T47D (cell line): ENCODE data around the gene FAAP20.
"Not testable (repeated sequence)": the region's sequence is repeated elsewhere in the genome, so short reads cannot be mapped to it uniquely, and the experiment has no call there.

Source experiments
- DNase-seq, 2 experiments: peaks; one replicate each; pipeline versions ENCODE4 v3.0.0 to v3.0.0-alpha.2; 2011 to 2012; ENCODE audit warnings: low read depth in 1 of 2, low spot score in 1 of 2
- JUND ChIP-seq: IDR thresholded peaks from 2 replicates; pipeline ENCODE4 v1.6.1; 2012; ENCODE audit warnings: low read depth
- in situ Hi-C: cut with HindIII; loops from 2 replicates; pipeline ENCODE4 v1.10.0; 2016; ENCODE audit warnings: low sequenced_read_pairs, low pct_unique_long_range_greater_than_20kb

Gene FAAP20

DNA sequence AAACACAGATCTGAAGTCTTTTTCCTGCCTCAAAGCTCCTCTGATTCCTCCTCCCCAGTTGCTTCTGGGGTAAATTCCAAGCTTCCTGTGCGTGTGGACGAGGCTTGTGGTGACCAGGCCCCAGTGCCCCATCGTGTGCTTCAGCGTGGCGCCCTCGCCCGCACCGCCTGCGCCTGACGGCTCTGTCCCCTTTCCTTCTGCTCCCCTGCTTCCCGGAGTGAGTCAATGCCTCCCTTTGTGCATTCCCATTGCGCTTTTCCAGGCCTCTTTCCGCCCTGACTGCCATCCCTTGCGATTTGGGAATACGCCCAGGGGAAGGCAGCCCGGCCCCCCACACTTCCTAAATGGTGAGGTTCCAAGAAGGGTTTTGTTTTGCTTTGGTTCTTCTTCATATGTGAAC lies 36.3 kb downstream of the FAAP20 start:
- no peak for TF ChIP-seq JUND
- no peak for DNase-seq
- in situ Hi-C loops: no loop called here

DNA sequence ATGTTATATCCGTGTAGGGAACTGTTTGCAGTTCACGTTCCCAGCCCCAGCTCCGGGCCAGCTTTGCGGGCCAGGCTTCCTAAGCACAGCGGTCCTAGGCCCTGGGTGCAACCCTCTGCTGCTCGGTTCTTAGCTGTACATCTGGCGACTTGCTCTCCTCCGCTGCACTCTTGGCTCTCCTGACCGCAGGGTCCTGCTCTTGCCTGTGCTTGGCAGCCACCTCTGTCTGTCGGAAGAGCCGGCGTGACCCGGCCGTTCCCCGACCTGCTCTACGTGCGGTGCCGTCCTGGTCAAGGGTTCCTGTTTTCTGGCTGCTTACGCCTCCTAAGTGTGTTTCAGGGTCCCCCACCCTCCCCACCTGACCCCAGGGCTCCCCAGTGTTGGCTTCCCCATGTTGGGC lies 36.7 kb downstream of the FAAP20 start:
- in situ Hi-C loops: no loop called here
- no peak for TF ChIP-seq JUND
- DNase-seq: no peak

DNA sequence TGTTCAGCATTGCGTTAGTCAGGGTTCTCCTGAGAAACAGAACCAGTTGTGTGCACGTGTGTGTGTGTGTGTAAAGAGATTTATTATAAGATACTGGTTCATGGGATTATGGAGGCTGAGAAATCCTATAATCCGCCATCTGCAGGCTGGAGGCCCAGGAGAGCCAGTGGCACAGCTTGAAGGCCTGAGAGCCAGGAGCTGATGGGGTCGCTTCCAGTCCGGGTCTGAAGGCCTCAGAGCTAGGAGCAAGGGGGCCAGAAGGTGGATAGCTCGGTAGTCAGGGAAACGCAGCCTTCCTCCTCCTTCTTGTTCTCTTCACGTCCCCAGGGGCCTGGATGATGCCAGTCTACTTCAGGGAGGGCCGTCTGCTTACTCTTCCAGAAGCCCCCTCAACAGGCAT lies 37.7 kb downstream of the FAAP20 start:
- in situ Hi-C loops: no loop called here
- TF ChIP-seq JUND: no peak
- no peak for DNase-seq

DNA sequence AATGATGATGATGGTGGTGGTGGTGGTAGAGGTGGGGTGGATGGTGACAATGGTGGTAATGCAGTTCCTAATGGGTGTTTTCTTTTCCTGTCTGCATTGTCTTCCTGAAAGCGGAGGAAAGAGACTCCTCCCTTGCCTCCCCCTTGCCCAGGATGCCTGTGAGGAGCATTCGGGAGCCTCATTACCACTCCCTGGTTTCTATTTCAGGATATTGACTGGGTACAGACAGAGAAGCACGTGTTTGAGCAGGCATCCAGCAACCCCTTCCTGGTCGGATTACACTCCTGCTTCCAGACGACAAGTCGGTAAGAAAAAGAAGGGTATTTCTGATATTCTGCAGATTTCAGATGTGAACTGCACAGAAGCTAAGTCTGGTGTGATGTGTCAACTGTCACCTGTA lies 38.8 kb downstream of the FAAP20 start:
- no peak for TF ChIP-seq JUND
- DNase-seq: no peak
- in situ Hi-C loops: no loop called here

DNA sequence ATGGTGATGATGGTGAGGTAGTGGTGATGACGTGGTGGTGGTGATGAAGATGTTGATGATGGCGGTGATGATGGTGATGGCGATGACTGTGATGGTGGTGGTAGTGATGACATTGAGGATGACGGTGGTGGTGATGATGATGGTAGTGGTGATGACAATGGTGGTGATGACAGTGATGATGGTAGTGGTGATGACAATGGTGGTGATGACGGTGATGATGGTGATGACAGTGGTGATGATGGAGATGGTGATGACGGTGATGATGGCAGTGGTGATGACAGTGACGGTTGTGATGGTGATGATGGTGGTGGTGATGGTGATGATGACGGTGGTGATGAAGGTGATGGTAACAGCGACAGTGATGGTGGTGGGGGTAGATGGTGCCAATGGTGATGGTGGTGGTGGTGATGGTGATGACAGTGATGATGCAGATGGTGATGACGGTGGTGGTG lies 39.4 kb downstream of the FAAP20 start:
- no peak for DNase-seq
- no peak for TF ChIP-seq JUND
- in situ Hi-C loops: no loop called here

DNA sequence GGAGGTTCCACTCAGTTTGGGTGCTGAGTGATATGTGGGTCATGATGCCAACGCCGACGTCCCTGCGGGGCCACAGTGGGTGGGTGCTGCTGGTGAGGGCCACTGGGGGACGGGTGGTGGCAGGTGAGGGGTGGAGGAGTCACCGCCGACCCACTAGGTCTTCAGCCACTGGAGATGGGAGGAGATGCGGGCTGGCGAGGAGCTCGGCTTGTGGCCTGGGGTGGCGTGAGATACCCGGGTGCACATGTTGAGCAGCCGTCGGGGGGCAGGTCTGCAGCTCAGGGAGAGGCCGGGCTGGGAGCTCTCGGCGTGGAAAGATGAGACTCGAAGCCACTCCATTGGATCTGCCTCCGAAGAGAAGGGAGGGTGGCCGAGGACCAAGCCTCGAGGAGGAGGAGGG lies 40.5 kb downstream of the FAAP20 start:
- no peak for TF ChIP-seq JUND
- in situ Hi-C loops: no loop called here

DNA sequence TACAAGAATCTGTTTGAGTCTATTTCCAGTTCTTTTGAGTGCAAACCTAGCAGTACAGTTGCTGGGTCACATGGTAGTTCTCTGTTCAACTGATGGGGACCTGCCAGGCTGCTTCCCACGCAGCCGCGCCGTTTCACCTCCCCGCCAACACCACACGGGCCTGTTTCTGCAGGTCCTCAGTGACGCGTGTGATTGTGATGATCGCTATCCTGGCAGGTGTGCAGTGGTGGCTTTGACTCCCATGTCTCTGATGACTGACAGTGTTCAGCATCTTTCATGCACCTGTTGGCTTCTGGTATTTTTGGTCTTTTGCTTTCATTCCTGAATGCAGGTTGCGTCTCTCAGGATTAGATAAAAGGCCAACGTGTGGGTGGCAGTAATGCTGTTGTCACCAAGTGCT lies 41.6 kb downstream of the FAAP20 start:
- in situ Hi-C loops: no loop called here
- TF ChIP-seq JUND: no peak
- no peak for DNase-seq

More for the DNA sequence above, 40.5 kb downstream of the FAAP20 start:
- DNase-seq: no peak

DNA sequence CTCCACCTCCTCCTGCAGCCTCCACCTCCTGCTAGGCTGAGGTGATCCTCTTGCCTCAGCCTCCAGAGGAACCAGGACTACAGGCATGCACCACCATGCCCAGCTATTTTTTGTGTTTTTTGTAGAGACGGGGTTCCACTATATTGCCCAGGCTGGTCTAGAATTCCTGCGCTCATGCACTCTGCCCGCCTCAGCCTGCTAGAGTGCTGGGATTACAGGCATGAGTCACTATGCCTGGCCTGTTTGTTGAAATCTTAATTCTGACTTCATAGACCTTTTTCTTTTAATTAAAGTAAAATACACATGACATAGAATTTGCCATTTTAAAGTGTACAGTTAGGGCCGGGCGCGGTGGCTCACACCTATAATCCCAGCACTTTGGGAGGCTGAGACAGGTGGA lies 42.7 kb downstream of the FAAP20 start:
- TF ChIP-seq JUND: no peak
- no peak for DNase-seq
- in situ Hi-C loops: no loop called here

DNA sequence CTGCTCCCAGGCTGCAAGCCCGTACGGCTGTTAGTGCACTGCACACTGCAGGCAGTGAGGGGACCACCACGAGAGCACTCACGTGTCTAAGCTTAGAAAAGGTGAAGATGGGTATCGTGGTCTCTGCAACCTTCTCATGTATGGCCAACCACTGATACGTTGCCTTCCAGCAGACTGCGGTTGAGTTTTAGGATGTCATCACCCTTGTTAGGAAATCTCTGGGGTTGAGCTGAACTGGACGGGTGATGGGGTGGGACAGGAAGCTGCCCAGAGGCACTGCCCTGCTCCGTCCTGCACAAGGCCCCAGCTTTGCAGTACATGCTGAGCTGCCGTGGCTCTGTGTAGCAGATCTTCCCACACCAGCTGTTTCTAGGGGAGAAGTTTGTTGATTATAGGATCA lies 43.3 kb downstream of the FAAP20 start:
- in situ Hi-C loops: no loop called here
- DNase-seq: no peak
- no peak for TF ChIP-seq JUND

DNA sequence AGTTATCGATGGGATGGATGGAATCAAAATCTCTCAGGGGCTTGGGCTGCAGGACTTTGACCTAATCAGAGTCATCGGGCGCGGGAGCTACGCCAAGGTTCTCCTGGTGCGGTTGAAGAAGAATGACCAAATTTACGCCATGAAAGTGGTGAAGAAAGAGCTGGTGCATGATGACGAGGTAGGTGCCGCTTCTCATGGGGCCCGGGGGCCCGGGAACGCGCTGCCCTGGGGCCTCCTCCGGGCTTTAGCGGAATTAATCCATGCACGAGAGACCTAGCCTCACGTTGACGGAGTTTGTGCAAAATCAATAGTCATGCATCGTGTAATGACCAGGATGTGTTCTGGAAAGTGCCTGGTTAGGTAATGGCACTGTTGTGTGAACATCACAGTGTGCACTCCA lies 43.8 kb downstream of the FAAP20 start:
- no peak for DNase-seq
- in situ Hi-C loops: no loop called here
- no peak for TF ChIP-seq JUND

DNA sequence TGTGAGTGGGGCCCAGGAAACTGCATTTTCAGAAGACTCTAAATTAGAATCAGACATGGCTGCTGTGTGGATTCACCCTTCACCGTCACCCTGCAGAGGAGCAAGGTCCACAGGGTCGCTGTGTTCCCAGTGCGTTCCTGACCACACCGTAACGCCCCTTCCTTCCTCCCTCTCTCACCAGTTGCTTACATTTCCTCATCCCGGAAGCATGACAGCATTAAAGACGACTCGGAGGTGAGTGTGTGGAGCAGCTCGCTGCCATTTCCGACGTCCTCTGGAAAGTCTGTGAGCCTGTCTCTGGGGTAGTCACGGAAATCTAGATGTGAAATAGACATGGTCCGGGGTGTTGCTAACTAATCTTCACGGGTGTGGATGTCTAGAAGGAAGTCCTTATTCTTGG lies 45.9 kb downstream of the FAAP20 start:
- no peak for TF ChIP-seq JUND
- in situ Hi-C loops: no loop called here
- DNase-seq: no peak

DNA sequence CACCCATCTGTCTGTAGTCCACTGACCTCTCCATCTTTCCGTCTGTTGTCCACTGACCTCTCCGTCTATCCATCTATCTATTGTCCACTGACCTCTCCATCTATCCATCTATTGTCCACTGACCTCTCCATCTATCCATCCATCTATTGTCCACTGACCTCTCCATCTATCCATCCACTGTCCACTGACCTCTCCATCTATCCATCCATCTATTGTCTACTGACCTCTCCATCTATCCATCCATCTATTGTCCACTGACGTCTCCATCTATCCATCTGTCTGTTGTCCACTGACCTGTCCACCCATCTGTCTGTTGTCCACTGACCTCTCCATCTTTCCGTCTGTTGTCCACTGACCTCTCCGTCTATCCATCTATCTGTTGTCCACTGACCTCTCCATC lies 46.7 kb downstream of the FAAP20 start:
- in situ Hi-C loops, DNase-seq: not testable (repeated sequence)

DNA sequence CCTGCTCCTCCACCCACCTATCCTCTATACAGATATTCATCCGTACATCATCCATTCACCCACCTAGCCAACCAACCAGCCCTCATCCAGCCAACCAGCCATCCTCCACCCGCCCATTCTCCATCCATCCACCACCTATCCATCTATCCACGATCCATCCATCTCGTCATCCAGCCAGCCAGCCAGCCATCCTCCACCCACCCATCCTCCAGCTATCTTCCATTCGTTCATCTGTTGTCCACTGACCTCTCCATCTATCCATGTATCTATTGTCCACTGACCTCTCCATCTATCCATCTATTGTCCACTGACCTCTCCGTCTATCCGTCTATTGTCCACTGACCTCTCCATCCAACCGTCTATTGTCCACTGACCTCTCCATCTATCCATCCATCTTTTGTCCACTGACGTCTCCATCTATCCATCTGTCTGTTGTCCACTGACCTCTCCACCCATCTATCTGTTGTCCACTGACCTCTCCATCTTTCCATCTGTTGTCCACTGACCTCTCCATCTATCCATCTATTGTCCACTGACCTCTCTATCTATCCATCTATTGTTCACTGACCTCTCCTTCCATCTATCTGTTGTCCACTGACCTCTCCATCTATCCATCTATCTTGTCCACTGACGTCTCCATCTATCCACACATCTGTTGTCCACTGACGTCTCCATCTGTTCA lies 47.6 kb downstream of the FAAP20 start:
- no peak for TF ChIP-seq JUND
- DNase-seq: no peak
- in situ Hi-C loops: no loop called here
